GM10266 (cell line): ENCODE measurements around the gene GNRH2.

Experiments used
- DNase-seq: peaks from one replicate; pipeline ENCODE4 v3.0.0; 2012; ENCODE audit errors: extremely low spot score
- CTCF ChIP-seq: IDR thresholded peaks from 2 replicates; pipeline ENCODE4 v1.5.1; 2012; ENCODE audit warnings: mild to moderate bottlenecking, low read depth; ENCODE audit not compliant: control insufficient read depth, insufficient read depth; ENCODE audit errors: missing control alignments

Gene GNRH2

GRCh38 chr20:3042625-3043024, 797 bp upstream of the GNRH2 start:
- TF ChIP-seq CTCF: no peak
- DNase-seq: no peak

- DNase-seq: no peak
- TF ChIP-seq CTCF: no peak
Observed at GRCh38 chr20:3044336-3044965, 1.0 kb downstream of the GNRH2 start.

GRCh38 chr20:3045042-3045815, 1.8 kb downstream of the GNRH2 start:
- DNase-seq: peak; percentile 87
- TF ChIP-seq CTCF: no peak

GRCh38 chr20:3045816-3046676, 2.6 kb downstream of the GNRH2 start, which contains the start of gene MRPS26:
MRPS26 (plus strand) TSS chr20:3046052; CDS start chr20:3046069, 17 bp downstream.
- TF ChIP-seq CTCF: no peak
- DNase-seq: peak; percentile 96

- DNase-seq: no peak
Observed at GRCh38 chr20:3046677-3047462, 3.4 kb downstream of the GNRH2 start.

More at GRCh38 chr20:3046677-3047462, 3.4 kb downstream of the GNRH2 start:
- no peak for TF ChIP-seq CTCF
